Stimulated activated CD4-positive, alpha-beta T cell treated with anti-CD3 and anti-CD28 coated beads, Interleukin-12 subunit alpha, Interleukin-12 subunit beta, amount 100 ng/mL, for 24 hours (primary cell): ENCODE measurements around the gene OR2Y1.
"Not testable (repeated sequence)": the region's sequence is repeated elsewhere in the genome, so short reads cannot be mapped to it uniquely, and the experiment has no call there.

ENCODE experiments used
- DNase-seq, 2 experiments: peaks; one replicate each; pipeline ENCODE4 v3.0.0-alpha.2; 2020; ENCODE audit warnings: low read depth in 2 of 2

OR2Y1 gene, protein sequence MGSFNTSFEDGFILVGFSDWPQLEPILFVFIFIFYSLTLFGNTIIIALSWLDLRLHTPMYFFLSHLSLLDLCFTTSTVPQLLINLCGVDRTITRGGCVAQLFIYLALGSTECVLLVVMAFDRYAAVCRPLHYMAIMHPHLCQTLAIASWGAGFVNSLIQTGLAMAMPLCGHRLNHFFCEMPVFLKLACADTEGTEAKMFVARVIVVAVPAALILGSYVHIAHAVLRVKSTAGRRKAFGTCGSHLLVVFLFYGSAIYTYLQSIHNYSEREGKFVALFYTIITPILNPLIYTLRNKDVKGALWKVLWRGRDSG

DNA sequence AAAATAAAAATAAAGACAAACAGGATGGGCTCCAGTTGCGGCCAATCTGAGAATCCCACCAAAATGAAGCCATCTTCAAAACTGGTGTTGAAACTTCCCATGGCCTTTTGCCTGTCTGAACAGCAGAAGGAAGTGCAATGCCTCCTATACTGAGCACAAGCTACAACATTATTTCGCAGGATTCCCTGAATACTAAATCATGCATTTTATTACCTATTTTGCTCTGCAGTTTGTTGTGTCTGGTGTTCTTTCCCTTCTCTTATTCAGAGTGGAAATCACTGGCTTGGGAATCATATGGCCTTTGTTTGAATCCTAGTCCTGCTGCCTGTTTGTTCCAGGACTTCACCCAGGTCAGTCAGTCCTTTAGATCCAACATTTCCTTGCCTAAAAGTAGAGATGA is at the start of gene OR2Y1:
TSS of gene OR2Y1 (minus strand) at position 101 of the 400 bp plus-strand sequence. CDS start at position 101, 0 bp downstream.
- no peak for DNase-seq

DNA sequence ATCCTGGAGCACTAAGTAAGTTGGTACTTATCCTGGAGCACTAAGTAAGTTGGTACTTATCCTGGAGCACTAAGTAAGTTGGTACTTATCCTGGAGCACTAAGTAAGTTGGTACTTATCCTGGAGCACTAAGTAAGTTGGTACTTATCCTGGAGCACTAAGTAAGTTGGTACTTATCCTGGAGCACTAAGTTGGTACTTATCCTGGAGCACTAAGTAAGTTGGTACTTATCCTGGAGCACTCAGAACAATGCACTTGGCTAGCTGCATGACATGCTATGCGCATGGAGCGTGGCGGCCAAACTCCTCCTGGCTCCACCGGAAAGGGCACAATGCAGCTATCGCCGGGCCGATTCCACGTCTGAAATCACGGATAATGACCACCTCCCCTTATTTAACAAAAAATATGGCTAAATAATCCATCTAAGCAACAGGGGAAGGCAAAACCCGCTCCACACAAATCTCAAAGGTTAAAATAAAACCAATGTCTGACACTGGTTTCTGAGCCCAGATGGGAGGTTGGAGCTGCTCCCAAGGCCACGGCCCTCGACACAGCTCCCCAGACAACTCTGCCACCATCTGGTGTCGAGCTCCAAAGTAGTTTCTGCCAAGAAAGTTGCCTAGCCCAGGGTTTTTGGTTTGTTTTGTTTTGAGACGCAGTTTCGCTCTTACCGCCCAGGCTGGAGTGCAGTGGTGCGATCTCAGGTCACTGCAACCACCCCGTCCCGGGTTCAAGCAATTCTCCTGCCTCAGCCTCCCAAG is 49.0 kb upstream of the OR2Y1 start:
- not testable (repeated sequence) for DNase-seq

DNA sequence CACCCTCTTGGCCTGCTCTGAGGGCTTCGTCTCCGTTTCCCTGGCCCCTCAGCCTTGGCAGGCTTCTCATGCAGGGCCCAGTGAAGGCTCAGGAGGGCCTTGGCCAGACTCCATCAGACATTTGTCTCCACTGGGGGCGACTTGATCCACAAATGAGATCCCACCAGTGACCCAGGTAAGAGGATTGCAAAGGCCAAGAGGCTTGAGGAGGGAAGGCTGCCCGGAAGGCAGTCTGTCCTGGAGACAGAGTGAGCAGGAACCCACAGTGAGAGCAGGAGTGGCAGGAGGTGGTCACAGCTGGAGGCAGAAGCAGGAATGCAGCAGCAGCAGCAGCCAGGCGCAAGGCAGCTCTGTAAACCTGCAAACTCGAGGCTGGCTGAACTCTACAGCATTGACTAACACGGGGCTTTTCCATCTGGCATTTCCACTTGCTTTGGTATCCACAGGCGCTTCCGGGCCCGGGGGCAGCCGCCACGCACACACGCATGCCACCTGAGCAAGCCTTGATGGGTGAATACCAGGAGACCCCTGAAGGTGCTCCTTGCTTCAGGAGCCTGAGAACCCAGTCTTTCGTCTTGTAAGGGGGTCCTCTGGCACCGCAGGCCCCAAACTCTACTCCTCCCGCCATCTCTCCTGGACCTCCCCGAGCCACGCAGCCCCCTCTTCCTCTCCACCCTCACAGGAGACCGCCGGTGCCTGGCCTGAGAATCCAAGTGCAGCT is 48.0 kb upstream of the OR2Y1 start:
- no peak for DNase-seq

DNA sequence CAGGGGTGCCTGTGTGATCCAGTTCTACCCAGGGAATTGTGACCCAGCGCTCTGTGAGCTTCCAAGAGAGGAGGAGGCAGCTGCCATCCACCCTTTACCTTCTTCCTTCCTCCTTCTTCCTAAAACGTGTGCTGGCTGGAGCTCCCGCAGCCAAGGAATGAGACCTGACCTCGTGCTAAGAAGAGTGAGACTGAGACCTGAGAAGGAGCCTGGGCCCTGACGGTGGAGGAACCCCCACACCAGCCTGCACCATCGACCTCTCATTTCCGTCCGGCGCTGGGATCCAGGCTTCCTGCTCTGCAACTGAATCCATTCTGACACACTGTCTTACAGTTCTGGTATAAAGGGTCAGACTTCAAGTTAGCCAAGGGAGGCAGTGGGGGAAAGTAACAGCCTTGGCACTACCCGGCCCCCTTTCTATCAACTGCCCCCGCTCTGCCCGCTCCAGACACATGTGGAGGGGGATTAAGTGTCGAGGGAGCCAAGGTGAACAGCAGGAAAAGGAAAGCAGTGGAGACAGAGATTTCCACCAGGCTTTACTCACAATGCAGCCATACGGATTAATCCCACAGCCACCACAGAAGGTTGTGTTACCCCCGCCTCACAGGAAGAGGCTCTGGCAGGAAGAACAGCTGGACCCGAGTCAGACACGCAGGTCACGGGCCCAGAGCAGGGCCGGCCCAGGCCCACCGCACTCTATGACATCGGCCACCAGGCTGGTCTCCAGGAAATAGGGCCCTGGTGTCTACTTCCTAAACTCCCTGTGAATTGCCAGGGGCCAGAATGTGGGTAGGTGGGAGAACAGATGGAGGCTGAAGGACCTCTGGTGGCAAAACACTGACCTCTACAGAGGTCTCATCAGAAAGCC is 46.9 kb upstream of the OR2Y1 start:
- DNase-seq = no peak

DNA sequence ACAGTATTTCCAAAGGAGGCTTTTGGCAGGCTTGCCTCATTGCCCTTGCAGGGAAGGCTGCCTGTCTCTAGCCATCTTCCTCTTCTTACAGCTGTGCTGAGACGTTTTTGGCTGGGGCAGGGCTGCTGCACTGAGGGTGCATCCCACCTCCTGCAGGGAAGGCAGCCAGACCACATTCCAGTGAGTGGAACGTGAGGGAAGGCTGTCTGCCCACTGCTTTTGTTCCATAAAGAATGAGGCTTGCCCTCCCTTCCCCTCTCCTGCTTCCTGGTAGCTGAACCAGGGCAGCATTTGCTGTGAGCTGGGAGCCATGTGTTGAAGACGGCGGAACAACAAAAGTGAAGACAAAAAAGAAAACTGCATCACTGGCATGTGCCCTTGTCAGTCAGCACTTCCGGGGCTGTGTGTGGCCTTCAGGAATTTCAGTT is 46.0 kb upstream of the OR2Y1 start:
- no peak for DNase-seq

DNA sequence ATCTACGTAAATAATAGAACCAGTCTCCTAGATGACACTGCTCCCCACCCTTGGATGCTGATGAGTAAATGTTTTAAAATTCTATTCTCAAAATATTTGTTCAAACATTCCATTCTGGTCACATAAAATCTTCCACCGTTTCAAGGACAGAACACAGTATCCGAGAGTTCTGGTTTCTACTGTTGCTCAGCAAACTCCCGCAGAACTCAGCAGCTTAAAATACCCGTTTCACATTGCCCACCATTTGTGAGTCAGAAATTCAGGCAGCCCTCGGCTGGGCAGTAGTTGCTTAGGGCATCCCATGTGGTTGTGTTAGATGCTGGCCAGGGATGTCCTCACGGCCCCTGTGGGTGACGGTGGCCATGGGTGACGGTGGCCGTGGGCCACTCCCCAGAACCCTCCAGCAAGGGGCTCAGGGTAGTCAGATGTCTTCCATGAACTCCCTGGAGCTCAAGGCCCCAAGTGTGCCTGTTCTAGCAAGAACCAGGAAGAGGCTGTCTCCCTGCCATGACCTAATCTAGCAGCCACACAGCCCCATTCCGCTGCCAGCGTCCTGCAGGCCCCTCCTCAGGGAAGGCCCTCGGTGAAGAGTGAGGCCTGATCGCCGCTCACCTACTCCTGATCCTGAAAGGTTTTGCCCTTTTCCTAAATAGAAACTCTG is 45.4 kb upstream of the OR2Y1 start:
- DNase-seq = no peak

DNA sequence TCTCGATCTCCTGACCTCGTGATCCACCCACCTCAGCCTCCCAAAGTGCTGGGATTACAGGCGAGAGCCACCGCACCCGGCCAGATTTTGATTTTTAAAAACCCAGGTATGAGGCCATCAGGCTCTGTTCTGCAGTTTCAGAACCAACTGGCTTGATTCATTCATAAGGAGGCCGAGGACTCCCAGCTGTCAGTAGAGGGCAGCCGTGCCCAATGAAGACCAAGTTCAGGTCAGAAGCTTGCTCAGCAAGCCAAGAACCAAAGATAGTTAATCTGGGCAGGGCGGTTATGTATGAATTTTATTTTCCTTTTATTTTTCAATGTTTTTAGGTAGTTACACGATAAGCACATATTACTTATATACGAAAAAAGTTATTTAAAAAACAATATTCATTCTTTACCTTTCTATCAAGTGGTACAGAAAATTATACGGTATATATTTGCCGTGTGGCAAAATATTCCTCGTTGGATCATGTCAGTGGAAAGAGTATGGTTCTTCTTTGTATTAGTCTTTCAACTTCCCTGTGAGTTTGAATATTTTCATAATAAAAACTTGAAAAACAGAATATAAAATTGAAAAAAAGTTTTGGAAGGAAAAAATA is 44.7 kb upstream of the OR2Y1 start:
- peak; percentile 28 to 50 for DNase-seq

DNA sequence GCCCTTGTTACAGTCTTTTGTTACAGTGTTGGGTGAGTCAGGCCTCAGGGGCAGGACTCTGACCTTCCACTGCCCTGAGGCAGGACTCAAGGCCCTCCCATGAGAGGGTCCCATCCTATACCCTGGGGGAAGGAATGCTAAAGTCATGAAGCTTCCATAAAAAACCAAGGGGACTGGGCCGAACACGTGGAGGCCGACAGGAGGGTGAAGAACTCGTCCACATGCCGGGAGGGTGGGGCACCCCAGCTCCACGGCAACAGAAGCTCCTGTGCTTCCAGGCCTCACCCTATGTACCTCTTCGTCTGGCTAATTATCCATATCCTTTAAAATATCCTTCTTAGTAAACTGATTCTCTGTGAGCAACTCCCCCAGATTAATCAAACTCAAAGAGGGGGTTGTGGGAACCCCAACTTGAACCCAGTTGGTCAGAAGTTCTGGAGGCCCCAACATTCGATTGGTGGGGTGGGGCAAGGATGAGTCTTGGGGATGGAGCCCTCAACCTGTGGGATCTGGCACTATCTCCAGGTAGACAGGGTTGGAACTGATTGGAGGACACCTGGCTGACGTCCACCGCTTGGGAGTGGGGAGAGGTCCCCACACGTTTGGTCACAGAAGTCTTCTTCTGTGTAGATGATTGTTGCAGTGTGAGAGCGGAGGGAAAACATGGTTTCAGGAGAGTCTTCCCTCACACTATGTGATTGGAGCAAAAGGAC is 43.6 kb upstream of the OR2Y1 start:
- DNase-seq = no peak

DNA sequence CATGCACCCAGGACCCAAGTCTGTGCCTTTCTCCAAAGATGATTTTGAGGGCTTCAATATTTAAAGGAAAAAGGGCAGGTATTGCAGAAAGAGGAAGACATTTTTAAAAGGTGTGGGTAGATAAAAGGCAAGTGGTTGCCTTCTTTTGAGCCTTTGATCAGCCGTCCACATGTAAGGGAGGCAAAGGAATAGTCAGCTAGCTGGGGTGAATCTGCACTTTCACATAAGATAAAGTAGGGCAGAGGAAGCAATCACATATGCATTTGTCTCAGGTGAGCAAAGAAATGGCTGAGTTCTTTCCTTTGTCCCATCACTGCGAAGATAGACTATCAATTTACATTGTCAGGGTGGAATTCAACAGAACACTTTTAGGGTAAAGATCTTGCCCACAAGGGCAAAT is 42.9 kb upstream of the OR2Y1 start:
- no peak for DNase-seq

DNA sequence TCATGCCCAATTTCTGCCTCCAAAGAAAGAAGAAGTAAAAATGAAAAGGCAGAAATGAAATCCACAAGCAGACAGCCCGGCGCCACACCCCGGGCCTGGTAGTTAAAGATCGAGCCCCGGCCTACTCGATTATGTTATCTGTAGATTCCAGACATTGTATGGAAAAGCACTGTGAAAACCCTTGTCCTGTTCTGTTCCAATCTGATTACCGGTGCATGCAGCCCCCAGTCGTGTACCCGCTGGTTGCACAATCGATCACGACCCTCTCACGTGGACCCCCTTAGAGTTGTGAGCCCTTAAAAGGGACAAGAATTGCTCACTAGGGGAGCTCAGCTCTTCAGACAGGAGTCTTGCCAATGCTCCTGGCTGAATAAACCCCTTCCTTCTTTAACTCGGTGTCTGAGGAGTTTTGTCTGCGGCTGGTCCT is 42.1 kb upstream of the OR2Y1 start:
- DNase-seq = not testable (repeated sequence)

DNA sequence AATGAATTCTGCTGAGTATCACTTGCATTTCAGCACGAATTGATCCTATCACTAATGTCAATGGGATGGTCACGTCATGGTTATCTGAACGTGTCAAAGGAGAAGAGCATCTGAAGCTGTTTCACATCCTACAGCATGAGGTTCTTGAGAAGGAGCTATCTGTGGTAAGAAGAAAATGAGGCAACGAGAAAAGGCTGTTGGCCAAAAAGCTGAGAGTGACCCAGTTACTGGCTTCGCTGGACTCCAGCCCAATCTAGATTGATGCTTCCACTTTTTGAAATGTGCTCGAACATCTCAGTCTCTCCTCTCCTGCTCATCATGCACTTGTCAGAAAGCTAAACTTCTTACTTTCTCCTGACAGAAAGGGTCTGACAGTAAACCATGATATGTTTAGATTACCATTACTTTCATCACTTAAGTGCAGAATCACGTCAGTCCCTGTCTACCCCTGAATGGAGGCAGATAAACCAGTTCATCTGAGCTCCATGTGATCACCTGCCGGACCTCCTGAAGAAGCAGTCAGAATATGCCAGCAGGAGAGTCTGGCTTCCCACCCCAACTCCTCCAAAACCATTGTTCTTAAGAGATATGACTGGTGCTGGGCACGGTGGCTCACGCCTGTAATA is 40.2 kb upstream of the OR2Y1 start:
- no peak for DNase-seq

DNA sequence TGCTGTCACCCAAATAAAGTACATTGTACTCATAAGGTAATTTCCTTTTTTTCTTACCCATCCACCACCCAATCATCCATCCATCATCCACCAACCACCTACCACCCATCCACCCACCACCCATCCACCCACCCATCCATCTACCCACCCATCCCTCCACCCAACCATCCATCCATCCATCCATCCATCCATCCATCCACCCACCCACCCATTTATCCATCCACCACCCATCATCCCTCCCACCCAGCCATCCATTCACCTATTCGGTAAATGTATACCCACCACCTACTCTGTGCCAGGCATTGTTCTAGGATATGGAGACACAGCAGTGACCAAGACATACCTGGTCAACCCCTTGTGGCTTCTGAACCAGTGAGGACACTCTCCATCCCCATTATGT is 37.6 kb upstream of the OR2Y1 start:
- DNase-seq = no peak

DNA sequence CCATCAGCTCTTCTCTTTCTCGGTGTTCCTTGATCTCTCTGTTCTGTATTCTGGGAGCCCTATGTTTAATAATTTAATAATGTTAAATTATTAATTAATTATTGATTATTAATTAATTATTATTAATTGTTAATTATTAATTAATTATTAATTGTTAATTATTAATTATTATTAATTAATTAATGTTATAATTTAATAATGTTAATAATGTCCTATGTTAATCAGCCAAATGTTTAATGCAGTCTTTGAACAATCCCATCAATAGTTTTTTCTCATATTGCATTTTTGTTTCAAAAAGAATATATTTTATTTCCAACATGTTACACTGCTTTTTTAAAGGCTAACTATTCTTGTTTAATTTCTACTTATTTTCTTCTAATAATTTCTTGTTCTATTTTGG is 36.5 kb upstream of the OR2Y1 start:
- no peak for DNase-seq

DNA sequence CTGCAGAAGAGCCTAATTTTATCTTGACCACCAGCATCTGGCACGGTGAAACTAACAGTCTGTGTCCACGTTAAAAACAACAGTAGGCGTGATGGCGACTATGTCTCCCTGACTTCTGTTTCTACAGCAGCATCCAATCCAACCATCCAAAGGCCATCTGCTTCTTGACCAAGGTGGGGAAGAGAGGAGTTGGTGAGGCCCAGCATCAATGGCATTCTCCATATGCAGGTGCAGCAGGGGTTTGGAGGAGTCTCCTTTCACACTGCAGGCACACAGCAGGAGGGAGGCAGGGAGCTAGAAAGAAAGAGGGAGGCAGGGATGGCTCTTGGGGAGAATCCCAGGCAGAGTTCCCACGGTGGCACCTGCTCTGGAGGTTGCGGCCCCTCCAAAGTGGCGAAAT is 35.8 kb upstream of the OR2Y1 start:
- no peak for DNase-seq

DNA sequence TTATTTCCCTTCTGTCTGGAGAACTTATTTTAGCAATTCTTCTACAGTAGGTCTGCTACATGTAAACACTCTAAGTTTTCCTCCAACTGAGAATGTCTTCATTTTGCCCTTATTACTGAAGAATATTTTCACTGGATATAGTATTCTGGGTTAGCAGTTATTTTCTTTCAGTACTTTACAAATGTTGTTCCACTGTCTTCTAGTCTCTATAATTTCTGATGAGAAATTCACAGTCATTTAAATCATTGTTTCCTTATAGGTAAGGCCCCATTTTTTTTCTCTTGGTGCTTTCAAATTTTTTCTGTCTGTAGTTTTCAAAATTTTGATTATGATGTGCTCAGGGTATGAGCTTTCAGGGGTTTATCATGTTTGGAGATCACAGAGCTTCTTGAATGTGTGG is 32.0 kb upstream of the OR2Y1 start:
- DNase-seq = no peak

DNA sequence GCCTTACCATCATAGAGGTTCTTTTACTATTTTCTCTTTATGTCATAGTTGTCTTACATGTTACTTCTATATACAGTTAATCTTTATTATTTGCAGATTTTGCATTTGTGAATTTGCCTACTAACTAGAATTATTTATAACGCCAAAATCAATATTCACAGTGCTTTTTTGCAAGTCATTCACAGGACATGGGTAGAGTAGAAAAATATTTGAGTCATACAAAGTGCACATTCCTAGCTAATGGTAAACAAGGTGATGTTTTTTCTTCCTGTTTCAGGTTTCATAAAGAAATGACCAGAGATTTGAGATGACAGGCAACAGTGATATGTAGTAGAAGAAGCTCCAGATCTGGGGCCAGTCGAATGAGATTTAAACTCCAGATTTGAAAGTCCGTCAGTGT is 30.0 kb upstream of the OR2Y1 start:
- DNase-seq = no peak

DNA sequence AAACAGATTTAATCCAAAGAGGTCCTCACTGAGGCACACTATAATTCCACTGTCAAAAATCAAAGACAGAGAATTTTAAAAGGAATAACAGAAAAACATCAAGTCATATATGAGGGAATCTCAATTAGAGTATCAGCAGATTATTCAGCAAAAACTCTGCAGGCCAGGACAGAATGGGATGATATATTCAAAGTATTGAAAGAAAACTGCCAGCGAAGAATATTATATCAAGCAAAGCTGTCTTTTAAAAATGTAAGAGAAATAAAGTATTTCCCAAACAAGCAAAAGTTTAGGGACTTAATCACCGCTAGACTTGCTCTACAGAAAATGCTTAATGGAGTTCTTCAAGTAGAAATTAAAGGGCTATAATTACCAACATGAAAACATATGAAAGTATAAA is 15.7 kb upstream of the OR2Y1 start:
- no peak for DNase-seq

DNA sequence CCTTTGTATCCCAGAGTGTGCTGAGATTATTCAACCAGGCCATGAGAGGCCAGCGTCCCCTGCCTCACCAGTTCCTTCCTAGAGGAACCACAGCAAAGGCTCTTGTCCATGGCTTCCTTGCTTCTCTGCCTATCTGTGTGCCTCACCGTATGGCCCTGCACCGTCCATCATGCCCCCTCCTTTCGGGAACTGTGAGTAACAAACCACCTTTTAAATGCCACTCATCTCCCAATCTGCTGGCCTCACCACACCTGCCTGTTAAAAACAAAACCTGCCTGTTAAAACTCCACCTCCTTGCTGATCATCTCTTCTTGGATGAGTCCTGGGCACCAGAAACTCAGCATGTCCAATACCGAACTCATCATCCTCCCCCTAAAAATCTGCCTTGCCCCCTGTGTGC is 4.4 kb upstream of the OR2Y1 start:
- DNase-seq = no peak

DNA sequence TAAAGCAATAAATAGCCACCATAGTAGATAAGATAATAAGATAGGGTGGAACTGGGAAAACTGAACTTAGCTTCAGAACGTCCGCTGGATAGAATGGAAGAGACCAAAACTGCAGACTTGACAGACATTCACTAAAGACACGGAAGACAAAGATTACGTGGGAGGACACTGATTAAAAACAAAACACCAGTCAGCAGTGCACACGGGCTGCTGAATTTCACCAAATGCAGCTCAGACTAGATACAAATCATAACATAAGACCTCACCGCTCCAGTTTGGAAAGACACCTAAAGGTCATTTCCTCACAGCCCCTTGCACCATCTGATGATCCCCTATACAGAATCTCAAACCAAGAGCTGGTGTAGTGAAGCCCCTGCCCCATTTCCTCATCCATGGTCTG is 2.9 kb upstream of the OR2Y1 start:
- DNase-seq = no peak

DNA sequence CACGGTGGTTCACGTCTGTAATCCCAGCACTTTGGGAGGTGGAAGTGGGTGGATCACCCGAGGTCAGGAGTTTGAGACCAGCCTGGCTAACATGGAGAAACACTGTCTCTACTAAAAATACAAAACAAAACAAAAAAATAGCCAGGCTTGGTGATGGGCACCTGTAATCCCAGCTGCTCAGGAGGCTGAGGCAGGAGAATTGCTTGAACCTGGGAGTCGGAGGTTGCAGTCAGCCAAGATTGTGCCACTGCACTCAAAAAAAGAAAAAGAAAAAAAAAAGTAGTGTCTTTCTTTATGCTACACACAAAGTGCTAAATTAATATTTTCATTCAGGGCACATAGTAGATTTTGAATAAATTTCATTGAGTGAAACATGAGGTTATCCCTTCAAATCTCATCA is 1.1 kb upstream of the OR2Y1 start:
- DNase-seq = not testable (repeated sequence)
